ENCODE data around the gene ACADVL.

The ACADVL gene

GRCh38 chr17:7222093-7222971 lies 2.6 kb downstream of the ACADVL start:
- DNase-seq (ENCODE audit: low read depth in 1 of 2, low spot score in 1 of 2) = no peak
- no peak for TF ChIP-seq JUND (IDR thresholded peaks at IDR 0.05; ENCODE audit: low read depth)
- in situ Hi-C loops (cut with HindIII; ENCODE audit: low pct_unique_long_range_greater_than_20kb, low sequenced_read_pairs) = no loop called here

DNA sequence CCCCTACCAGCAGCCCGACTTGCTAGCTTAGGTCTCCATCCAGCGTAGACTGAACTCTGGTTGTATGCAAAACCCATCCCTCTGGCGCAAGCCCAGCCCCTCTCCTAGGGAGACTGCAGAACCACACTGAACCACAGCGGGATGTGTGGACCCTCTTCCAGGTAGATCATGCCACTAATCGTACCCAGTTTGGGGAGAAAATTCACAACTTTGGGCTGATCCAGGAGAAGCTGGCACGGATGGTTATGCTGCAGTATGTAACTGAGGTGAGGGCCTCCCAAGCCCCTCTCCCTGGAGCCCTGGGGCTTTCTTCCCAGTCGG lies 3.2 kb downstream of the ACADVL start:
- in situ Hi-C loops (cut with HindIII; ENCODE audit: low pct_unique_long_range_greater_than_20kb, low sequenced_read_pairs) = no loop called here
- no peak for DNase-seq (ENCODE audit: low read depth in 1 of 2, low spot score in 1 of 2)
- no peak for TF ChIP-seq JUND (IDR thresholded peaks at IDR 0.05; ENCODE audit: low read depth)

DNA sequence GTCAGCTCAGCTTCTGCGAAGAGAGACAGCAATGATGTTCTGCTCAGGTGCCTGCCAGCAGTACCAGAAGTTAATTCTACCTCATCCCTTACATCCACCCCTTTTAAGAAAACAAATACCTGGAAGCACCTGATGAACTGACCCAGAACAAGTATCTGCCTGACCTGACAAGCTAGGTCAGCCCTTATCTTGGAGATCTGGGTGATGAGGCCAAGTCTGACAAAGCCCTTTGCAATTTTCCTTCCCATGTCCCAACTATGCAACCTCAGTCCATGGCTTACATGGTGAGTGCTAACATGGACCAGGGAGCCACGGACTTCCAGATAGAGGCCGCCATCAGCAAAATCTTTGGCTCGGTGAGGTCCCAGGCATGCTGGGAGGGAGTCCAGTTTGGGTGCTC lies 3.6 kb downstream of the ACADVL start:
- DNase-seq (ENCODE audit: low read depth in 1 of 2, low spot score in 1 of 2) = no peak
- no peak for TF ChIP-seq JUND (IDR thresholded peaks at IDR 0.05; ENCODE audit: low read depth)
- in situ Hi-C loops (cut with HindIII; ENCODE audit: low pct_unique_long_range_greater_than_20kb, low sequenced_read_pairs) = no loop called here

GRCh38 chr17:7224110-7224509 lies 4.4 kb downstream of the ACADVL start:
- DNase-seq (ENCODE audit: low read depth in 1 of 2, low spot score in 1 of 2) = no peak
- in situ Hi-C loops (cut with HindIII; ENCODE audit: low pct_unique_long_range_greater_than_20kb, low sequenced_read_pairs) = no loop called here
- no peak for TF ChIP-seq JUND (IDR thresholded peaks at IDR 0.05; ENCODE audit: low read depth)

- in situ Hi-C loops (cut with HindIII; ENCODE audit: low pct_unique_long_range_greater_than_20kb, low sequenced_read_pairs) = no loop called here
- no peak for TF ChIP-seq JUND (IDR thresholded peaks at IDR 0.05; ENCODE audit: low read depth)
- DNase-seq (ENCODE audit: low read depth in 1 of 2, low spot score in 1 of 2) = no peak
Observed at GRCh38 chr17:7224661-7225111, 4.9 kb downstream of the ACADVL start.

- no peak for TF ChIP-seq JUND (IDR thresholded peaks at IDR 0.05; ENCODE audit: low read depth)
- no peak for DNase-seq (ENCODE audit: low read depth in 1 of 2, low spot score in 1 of 2)
- in situ Hi-C loops (cut with HindIII; ENCODE audit: low pct_unique_long_range_greater_than_20kb, low sequenced_read_pairs) = no loop called here
Observed at GRCh38 chr17:7225711-7226331, 6.1 kb downstream of the ACADVL start.

DNA sequence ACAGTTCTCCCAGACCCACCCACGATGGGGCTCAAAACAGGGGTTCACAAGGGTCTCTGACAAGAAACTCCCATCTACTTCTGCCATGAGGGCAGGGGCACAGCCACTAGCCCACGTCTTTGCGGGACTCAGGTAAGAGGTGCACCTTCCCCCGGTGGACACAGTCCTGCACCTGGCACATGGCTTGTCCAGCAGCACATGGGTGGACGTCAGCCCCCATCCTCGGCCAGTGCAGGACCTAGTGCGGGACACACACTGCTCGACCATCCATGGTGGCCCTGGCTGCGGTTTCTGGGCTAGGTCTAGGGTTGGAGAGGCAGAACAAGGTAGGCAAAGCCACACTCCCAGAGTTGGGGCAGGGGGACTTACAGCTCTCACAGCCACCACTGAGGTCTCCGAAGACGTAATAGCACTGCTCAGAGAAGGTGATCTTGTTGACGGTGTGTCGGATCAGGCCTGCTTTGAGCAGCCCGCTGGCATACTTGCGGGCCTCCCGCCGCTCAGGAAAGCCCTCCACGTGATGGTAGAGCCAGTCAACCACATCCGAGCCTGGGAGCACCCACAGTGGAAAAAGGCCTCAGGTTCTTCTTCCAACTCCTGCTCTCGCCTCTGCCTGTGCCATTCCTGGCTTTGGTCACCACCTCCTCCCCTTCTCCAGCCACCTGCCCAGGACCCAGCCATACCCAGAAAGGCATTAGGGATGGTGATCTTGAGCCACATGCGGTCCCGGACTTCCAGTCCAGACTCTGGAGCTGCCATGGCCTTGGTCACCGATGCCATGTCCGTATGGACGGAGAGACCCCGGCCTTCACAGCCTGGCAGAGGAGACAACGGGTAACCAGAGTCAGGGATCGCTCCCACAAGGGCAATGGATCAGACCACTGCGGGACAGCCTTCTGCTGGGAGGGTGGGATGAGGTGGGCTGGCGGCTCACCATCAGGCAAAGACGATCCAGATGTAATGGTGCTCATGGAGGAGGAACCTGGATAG lies 7.3 kb downstream of the ACADVL start:
- no peak for DNase-seq (ENCODE audit: low read depth in 1 of 2, low spot score in 1 of 2)
- in situ Hi-C loops (cut with HindIII; ENCODE audit: low pct_unique_long_range_greater_than_20kb, low sequenced_read_pairs) = no loop called here
- no peak for TF ChIP-seq JUND (IDR thresholded peaks at IDR 0.05; ENCODE audit: low read depth)

DNA sequence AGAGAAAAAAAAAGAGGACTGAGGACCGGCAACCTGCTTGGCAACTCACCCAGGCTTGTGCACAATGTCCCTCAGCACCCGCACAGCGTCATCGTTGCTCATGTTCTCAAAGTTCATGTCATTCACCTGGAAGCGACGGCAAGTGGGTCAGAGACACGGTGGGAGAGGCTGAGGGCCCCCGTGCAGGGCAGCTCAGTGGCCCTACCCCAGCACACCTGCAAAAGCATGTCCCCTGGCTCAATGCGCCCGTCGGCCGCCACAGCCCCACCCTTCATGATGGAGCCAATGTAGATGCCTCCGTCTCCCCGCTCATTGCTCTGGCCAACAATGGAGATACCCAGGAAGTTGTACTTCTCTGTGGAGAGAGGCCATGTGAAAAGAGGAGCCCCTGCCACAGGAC lies 9.2 kb downstream of the ACADVL start:
- in situ Hi-C loops (cut with HindIII; ENCODE audit: low pct_unique_long_range_greater_than_20kb, low sequenced_read_pairs) = no loop called here
- DNase-seq (ENCODE audit: low read depth in 1 of 2, low spot score in 1 of 2) = no peak
- TF ChIP-seq JUND (IDR thresholded peaks at IDR 0.05; ENCODE audit: low read depth) = no peak

DNA sequence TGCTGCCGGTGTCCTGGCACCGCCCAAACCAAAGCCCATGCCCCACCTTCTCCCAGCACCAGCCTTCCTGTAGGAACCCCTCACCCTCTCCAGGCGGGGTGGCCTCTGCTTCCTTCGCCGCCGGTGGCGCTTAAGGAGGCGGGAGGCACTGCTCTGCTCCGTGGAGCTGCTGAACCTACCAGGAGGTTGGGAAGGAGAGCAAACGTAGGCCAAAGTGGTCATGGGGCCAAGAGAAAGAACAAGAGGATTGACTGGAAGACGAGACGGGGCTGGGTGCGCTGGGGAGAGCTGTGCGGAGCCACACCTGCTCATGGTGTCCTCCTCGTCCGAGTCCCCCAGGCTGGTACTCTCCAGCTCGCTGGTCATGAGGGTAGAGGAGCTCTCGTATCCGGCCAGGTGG lies 9.8 kb downstream of the ACADVL start:
- TF ChIP-seq JUND (IDR thresholded peaks at IDR 0.05; ENCODE audit: low read depth) = no peak
- in situ Hi-C loops (cut with HindIII; ENCODE audit: low pct_unique_long_range_greater_than_20kb, low sequenced_read_pairs) = no loop called here
- no peak for DNase-seq (ENCODE audit: low read depth in 1 of 2, low spot score in 1 of 2)

DNA sequence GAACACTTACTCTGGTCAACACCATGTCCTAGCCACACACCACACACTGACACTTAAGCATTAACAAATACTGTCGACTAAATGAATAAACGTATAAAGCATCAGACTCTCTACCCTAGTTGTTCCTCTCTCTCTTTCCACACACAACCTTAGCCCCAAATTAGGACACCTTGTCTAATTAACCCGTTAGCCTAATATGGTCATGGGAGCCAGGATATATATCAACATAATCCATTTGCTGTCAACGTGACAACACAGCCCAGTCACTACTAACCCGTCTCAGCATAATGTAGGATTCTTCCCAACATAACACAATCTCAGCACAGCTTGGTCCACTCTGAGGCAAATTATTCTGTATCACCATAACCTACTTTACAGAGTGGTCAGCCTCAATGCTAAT lies 12.4 kb downstream of the ACADVL start:
- DNase-seq (ENCODE audit: low read depth in 1 of 2, low spot score in 1 of 2) = no peak
- in situ Hi-C loops (cut with HindIII; ENCODE audit: low pct_unique_long_range_greater_than_20kb, low sequenced_read_pairs) = no loop called here
- TF ChIP-seq JUND (IDR thresholded peaks at IDR 0.05; ENCODE audit: low read depth) = no peak

DNA sequence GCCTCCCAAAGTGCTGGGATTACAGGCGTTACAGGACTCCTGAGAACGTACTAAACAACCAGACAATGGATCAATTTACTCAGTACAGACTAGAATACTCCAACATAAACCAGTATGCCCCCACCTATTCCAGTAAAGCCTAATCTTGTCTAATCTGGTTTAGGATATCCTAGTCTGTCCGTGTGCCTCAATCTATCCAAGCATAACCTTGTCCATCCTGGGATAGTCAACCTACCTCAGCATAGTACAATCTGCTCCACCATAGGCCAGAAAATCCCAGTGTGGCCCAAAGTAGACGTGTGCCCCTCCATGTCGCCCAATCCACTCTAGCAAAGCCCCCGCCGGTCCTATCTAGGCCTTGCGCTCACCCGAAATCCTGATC lies 14.0 kb downstream of the ACADVL start:
- no peak for DNase-seq (ENCODE audit: low read depth in 1 of 2, low spot score in 1 of 2)
- in situ Hi-C loops (cut with HindIII; ENCODE audit: low pct_unique_long_range_greater_than_20kb, low sequenced_read_pairs) = no loop called here
- no peak for TF ChIP-seq JUND (IDR thresholded peaks at IDR 0.05; ENCODE audit: low read depth)

- DNase-seq (ENCODE audit: low read depth in 1 of 2, low spot score in 1 of 2) = peak; percentile 86 to 93
- in situ Hi-C loops (cut with HindIII; ENCODE audit: low pct_unique_long_range_greater_than_20kb, low sequenced_read_pairs) = no loop called here
- TF ChIP-seq JUND (IDR thresholded peaks at IDR 0.05; ENCODE audit: low read depth) = peak; percentile 56
Observed at GRCh38 chr17:7234083-7234951, 14.6 kb downstream of the ACADVL start, which contains the start of gene DVL2. DVL2 (minus strand) TSS chr17:7234517; CDS start chr17:7234262, 255 bp downstream.
